ENCODE measurements around the gene IGFBP6.

DNA sequence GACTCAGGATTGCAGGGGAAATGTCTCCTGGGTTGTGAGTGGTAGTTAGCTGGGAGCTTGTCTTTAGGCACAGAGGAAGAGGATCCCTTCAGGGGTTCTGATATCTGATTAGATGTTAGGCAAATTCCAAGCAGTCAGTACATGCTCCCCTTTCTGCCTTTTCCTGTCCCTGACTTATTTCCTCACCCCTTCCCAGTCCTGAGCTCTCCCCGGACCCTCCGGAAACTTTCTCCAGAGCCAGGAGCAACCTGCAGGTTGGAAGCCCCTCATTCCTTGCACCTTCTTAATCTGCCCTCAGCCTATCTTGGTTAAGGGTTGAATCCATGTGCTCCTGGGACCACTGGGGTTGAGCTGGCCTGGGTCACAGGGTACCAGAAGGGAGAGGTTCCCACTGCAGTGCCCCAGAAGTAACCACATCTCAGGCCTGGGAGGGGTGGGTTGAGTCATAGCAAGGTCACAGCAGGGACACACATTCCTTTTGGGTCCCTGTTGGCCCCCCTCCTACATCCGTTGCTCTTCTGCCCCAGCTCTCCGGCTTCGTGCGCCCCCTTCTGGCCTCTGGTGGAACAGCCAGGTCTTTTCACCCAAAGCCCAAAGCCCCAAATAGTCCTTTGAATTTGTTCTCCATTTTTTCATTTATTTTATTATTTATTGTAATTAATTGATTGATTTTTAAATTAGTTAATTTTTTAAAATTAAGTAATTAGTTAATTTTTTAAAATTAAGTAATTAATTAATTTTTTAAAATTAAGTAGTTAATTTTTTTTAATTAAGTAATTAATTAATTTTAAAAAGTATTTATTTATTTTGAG is 1.8 kb downstream of the IGFBP6 start:
- TF ChIP-seq POLR2AphosphoS5 (IDR thresholded peaks at IDR 0.05) = peak; percentile 11 to 84 (median 65)
- TF ChIP-seq, protein P1, sequence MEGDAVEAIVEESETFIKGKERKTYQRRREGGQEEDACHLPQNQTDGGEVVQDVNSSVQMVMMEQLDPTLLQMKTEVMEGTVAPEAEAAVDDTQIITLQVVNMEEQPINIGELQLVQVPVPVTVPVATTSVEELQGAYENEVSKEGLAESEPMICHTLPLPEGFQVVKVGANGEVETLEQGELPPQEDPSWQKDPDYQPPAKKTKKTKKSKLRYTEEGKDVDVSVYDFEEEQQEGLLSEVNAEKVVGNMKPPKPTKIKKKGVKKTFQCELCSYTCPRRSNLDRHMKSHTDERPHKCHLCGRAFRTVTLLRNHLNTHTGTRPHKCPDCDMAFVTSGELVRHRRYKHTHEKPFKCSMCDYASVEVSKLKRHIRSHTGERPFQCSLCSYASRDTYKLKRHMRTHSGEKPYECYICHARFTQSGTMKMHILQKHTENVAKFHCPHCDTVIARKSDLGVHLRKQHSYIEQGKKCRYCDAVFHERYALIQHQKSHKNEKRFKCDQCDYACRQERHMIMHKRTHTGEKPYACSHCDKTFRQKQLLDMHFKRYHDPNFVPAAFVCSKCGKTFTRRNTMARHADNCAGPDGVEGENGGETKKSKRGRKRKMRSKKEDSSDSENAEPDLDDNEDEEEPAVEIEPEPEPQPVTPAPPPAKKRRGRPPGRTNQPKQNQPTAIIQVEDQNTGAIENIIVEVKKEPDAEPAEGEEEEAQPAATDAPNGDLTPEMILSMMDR (IDR thresholded peaks at IDR 0.05) = peak in 5 of 7 experiments; percentile 92 to 99 (median 98)
- no peak for TF ChIP-seq POLR2A (IDR thresholded peaks at IDR 0.05)
- TF ChIP-seq EP300 (IDR thresholded peaks at IDR 0.05) = peak; percentile 19

Data from stomach (tissue), 4 donors.